Heart left ventricle (tissue), 16 donors: Measurements from ENCODE around the gene TTC22. TPM values are rescaled to one million over a fixed set of nuclear protein-coding genes. Genes with fewer than 3 reads are reported as not detected.

Experiments
- ATAC-seq, 4 donors: fragments of 200-7000 bp; cut with Tn5 transposase; one replicate each; pipeline ENCODE4 v1.9.1; 2020 to 2022; ENCODE audit warnings: moderate library complexity in 4 of 4, mild to moderate bottlenecking in 3 of 4, moderate number of reproducible peaks in 1 of 4
- DNase-seq, 5 donors: peaks; one replicate each; pipeline ENCODE4 v3.0.0-alpha.2; 2020
- H3K27ac ChIP-seq, 12 donors: fragments of 200-600 bp; sonication (generic) in 4 of 12; one replicate each; pipeline versions ENCODE4 v1.5.0 to v1.8.0; 2016 to 2022; ENCODE audit warnings: mild to moderate bottlenecking in 2 of 12
- H3K27me3 ChIP-seq, 9 donors: fragments of 200-600 bp; sonication (generic) in 2 of 9; one replicate each; pipeline versions ENCODE4 v1.5.1 to v1.8.0; 2016 to 2022; ENCODE audit warnings: mild to moderate bottlenecking in 3 of 9
- H3K36me3 ChIP-seq, 9 donors: fragments of 200-600 bp; sonication (generic) in 2 of 9; one replicate each; pipeline versions ENCODE4 v1.5.0 to v1.8.0; 2018 to 2022; ENCODE audit warnings: mild to moderate bottlenecking in 2 of 9
- H3K4me1 ChIP-seq, 12 donors: fragments of 200-600 bp; sonication (generic) in 4 of 12; one replicate each; pipeline versions ENCODE4 v1.5.0 to v1.8.0; 2016 to 2022; ENCODE audit warnings: mild to moderate bottlenecking in 3 of 12
- H3K4me3 ChIP-seq, 12 donors: fragments of 200-600 bp; sonication (generic) in 4 of 12; one replicate each; pipeline versions ENCODE4 v1.5.0 to v1.8.0; 2017 to 2022; ENCODE audit warnings: mild to moderate bottlenecking in 9 of 12, moderate library complexity in 4 of 12
- H3K9me3 ChIP-seq, 12 donors: fragments of 200-600 bp; sonication (generic) in 4 of 12; one replicate each; pipeline versions ENCODE4 v1.5.0 to v1.8.0; 2016 to 2022; ENCODE audit warnings: mild to moderate bottlenecking in 1 of 12
- POLR2A ChIP-seq, 2 donors: fragments of 450-650 bp; IDR thresholded peaks; one replicate each; pipeline ENCODE4 v1.6.1; 2017; ENCODE audit warnings: antibody characterized with exemption in 2 of 2, mild to moderate bottlenecking in 2 of 2, moderate library complexity in 2 of 2
- WGBS, 4 donors: extraction: QIAGEN DNeasy Blood & Tissue Kit in 2 of 4; methylation state at CpG; one replicate each; pipeline versions ENCODE4 v1.1.5 to v1.1.7; 2013 to 2018; 5-methylcytosine and 5-hydroxymethylcytosine counted together
- intact Hi-C, 10 donors: fragments of 100-400 bp; cut with DNase I; formaldehyde crosslinking; loops; one replicate each; pipeline versions ENCODE4 v1.11.1 to v1.14.2; 2022
- polyA plus RNA-seq, 2 donors: library from polyadenylated mRNA; stranded (reverse); fragments of 200-250 nt; gene quantifications; one replicate each; pipeline ENCODE4 v1.2.3, GENCODE V29; 2013
- total RNA-seq, 9 donors: library from RNA; depleted of rRNA in 2 of 9; stranded (reverse); fragments of >200 nt in 2 of 9; fragmentation: NEBNext Ultra II Directional in 3 of 9; extraction: Animal tissue kit (Norgen Biotek cat#: 25700) in 3 of 9; gene quantifications; one replicate each; pipeline versions ENCODE4 v1.1.0 to v1.2.4, GENCODE V29; 2016 to 2023
- TF ChIP-seq, protein P1 (sequence below), 12 donors: fragments of 200-600 bp; sonication (generic) in 4 of 12; IDR thresholded peaks; one replicate each; pipeline versions ENCODE4 v1.5.0 to v1.8.0; 2018 to 2022; ENCODE audit warnings: antibody characterized with exemption in 12 of 12, mild to moderate bottlenecking in 5 of 12
- donor health status: ischemic (EF 13 %, LVEDD 7.1; RV severe dilation, severe dysfunction).
- donor health status: healthy with polysubstance abuse.
- donor health status: DM: no; HTN: yes; CAD: no.
- donor health status: DM: no; HTN: no; CAD: no.
- donor health status: ischemic (EF 25% LVEDD 6.9; RV normal size, moderate dysfunction).
- donor health status: ischemic (EF 25% LVEDD 5.7; RV mildly dilated, moderate dysfunction).
- donor health status: healthy.
- donor health status: DM: yes; HTN: yes; CAD: no.
- donor health status: ischemic (EF 35%, LVEDD 5.7; RV mildly dilated, moderate dysfunction).
- donor health status: nonischemic (EF 11% LVEDD 7.7; RV severe dilation, severe dysfunction).
- donor health status: DM: yes; HTN: yes; CAD: no.
- donor health status: PGD.
- donor health status: ischemic (EF 29% LVEDD 5.4; RV normal size, mild dysfunction).
- donor health status: nonischemic (EF 23%, LVEDD 6.1; RV moderate dilation, normal function).

TTC22 gene
- total and polyA plus RNA-seq, 11 donors = 0.06 to 2.5 (median 0.25) TPM; not detected in 2

DNA sequence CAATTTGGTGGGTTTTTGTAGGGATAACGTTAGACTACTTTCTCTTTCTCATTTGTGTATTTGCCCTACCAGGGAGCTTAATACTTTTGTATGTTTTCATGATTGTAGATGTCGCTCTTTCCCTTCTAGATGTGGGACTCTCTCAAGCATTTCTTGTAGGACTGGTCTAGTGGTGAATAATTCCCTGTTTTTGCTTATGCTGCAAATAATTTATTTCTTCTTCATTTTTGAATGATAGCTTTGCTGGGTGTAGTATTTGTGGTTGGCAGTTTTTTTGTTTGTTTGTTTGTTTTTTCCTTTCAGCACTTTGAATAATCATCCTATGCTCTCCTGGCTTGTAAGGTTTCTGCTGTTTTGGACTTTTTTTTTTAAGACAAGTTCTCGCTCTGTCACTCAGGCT is 22.5 kb upstream of the TTC22 start:
- no peak overlapping the region for H3K4me3 ChIP-seq
- no peaks in the 10 kb centered on the region for H3K27me3 ChIP-seq
- DNase-seq (no peak), ATAC-seq (no peak)
- WGBS, 4 donors = 81 to 91% (median 88%) methylated on average over 3 of the region's 3 CpGs
- intact Hi-C loops = no loop called here
- no peaks in the 10 kb centered on the region for H3K4me1 ChIP-seq
- peaks cover 0 to 54% (median 27%) of the 10 kb centered on the region in 12 donors for H3K9me3 ChIP-seq
- no peak overlapping the region for H3K27ac ChIP-seq
- TF ChIP-seq, protein P1, sequence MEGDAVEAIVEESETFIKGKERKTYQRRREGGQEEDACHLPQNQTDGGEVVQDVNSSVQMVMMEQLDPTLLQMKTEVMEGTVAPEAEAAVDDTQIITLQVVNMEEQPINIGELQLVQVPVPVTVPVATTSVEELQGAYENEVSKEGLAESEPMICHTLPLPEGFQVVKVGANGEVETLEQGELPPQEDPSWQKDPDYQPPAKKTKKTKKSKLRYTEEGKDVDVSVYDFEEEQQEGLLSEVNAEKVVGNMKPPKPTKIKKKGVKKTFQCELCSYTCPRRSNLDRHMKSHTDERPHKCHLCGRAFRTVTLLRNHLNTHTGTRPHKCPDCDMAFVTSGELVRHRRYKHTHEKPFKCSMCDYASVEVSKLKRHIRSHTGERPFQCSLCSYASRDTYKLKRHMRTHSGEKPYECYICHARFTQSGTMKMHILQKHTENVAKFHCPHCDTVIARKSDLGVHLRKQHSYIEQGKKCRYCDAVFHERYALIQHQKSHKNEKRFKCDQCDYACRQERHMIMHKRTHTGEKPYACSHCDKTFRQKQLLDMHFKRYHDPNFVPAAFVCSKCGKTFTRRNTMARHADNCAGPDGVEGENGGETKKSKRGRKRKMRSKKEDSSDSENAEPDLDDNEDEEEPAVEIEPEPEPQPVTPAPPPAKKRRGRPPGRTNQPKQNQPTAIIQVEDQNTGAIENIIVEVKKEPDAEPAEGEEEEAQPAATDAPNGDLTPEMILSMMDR (IDR thresholded peaks at IDR 0.05) = no peak
- no peak for TF ChIP-seq POLR2A (IDR thresholded peaks at IDR 0.05)
- no peaks in the 10 kb centered on the region for H3K36me3 ChIP-seq

DNA sequence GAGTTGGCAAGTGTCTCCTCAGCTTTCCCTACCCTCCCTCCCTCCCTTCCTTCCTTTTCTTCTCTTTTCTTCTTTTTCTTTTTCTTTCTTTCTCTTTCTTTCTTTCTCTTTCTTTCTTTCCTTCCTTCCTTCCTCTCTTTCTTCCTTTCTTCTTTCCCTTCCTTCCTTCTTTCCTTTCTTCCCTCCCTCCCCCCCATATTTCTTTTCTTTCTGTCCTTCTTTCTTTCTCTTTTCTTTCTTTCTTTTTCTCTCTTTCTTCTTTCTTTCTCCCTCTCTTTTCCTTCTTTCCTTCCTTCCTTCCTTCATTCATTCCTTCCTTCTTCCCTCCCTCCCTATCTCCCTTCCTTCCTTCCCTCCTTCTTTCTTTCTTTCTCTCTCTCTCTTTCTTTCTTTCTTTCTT is 18.6 kb upstream of the TTC22 start:
- intact Hi-C loops = loop anchor here in 4 of 10 donors (10.0 kb wide), 2 partner anchors 145 to 745 kb away; no protein-coding TSS in a partner anchor
- ATAC-seq = no peak
- Histone ChIP-seq H3K27ac (no peak overlapping the region), H3K4me3 (no peak overlapping the region), H3K36me3 (no peaks in the 10 kb centered on the region), H3K4me1 (no peaks in the 10 kb centered on the region), H3K27me3 (no peaks in the 10 kb centered on the region), H3K9me3 (peaks cover 0 to 30% (median 15%) of the 10 kb centered on the region in 12 donors)
- DNase-seq = no peak
- TF ChIP-seq POLR2A (IDR thresholded peaks at IDR 0.05) = no peak
- TF ChIP-seq, protein P1 (IDR thresholded peaks at IDR 0.05) = no peak

DNA sequence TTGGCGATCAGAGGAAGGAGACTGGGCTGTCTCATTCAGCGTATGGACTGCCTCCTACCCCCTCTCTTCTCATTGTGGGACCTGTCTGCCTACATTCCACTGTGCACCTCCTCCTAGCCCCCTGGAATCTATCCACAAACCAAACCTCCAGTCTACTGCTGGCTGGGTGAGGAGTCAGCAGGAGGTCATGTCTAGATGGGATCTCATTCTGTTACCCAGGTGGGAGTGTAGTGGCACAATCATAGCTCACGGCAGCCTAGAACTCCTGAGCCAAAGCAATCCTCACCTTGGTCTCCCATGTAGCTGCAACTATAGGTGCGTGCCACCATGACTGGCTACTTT is 18.0 kb upstream of the TTC22 start:
- H3K27ac ChIP-seq = no peak overlapping the region
- H3K4me3 ChIP-seq = no peak overlapping the region
- no peak for TF ChIP-seq POLR2A (IDR thresholded peaks at IDR 0.05)
- TF ChIP-seq, protein P1 (IDR thresholded peaks at IDR 0.05) = no peak
- H3K4me1 ChIP-seq = no peaks in the 10 kb centered on the region
- no peaks in the 10 kb centered on the region for H3K27me3 ChIP-seq
- DNase-seq (no peak), ATAC-seq (no peak)
- intact Hi-C loops = loop anchor here in 4 of 10 donors (10.0 kb wide), 2 partner anchors 144 to 744 kb away; no protein-coding TSS in a partner anchor
- H3K9me3 ChIP-seq = peaks cover 0 to 24% (median 9%) of the 10 kb centered on the region in 12 donors
- 82 to 96% (median 88%) methylated on average over 4 of the region's 4 CpGs for WGBS, 4 donors
- no peaks in the 10 kb centered on the region for H3K36me3 ChIP-seq

GRCh38 chr1:54818461-54819194 is 17.5 kb upstream of the TTC22 start:
- Histone ChIP-seq H3K27ac (no peak overlapping the region), H3K4me1 (no peaks in the 10 kb centered on the region), H3K4me3 (no peak overlapping the region), H3K27me3 (no peaks in the 10 kb centered on the region), H3K9me3 (peaks cover 0 to 19% (median 4%) of the 10 kb centered on the region in 12 donors), H3K36me3 (no peaks in the 10 kb centered on the region)
- no peak for TF ChIP-seq POLR2A (IDR thresholded peaks at IDR 0.05)
- TF ChIP-seq, protein P1 (IDR thresholded peaks at IDR 0.05) = no peak
- ATAC-seq = no peak
- no peak for DNase-seq
- intact Hi-C loops = loop anchor here in 4 of 10 donors (10.0 kb wide), 2 partner anchors 144 to 744 kb away; no protein-coding TSS in a partner anchor
- WGBS, 4 donors = 69 to 79% (median 72%) methylated on average over 5 of the region's 5 CpGs
